ENCODE data around the gene SCP2D1.

GRCh38 chr20:18845017-18845416, 31.4 kb downstream of the SCP2D1 start:
- no peak for TF ChIP-seq POLR2A (IDR thresholded peaks at IDR 0.05)
- TF ChIP-seq, protein P1, sequence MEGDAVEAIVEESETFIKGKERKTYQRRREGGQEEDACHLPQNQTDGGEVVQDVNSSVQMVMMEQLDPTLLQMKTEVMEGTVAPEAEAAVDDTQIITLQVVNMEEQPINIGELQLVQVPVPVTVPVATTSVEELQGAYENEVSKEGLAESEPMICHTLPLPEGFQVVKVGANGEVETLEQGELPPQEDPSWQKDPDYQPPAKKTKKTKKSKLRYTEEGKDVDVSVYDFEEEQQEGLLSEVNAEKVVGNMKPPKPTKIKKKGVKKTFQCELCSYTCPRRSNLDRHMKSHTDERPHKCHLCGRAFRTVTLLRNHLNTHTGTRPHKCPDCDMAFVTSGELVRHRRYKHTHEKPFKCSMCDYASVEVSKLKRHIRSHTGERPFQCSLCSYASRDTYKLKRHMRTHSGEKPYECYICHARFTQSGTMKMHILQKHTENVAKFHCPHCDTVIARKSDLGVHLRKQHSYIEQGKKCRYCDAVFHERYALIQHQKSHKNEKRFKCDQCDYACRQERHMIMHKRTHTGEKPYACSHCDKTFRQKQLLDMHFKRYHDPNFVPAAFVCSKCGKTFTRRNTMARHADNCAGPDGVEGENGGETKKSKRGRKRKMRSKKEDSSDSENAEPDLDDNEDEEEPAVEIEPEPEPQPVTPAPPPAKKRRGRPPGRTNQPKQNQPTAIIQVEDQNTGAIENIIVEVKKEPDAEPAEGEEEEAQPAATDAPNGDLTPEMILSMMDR (IDR thresholded peaks at IDR 0.05): no peak

All from uterus (tissue), 2 donors.